Effector CD4-positive, alpha-beta T cell (primary cell): ENCODE results near the gene LECT2.

ENCODE experiments used
- DNase-seq: peaks from one replicate; pipeline ENCODE4 v3.0.0-alpha.2; 2020

LECT2 gene

GRCh38 chr5:135930949-135931295 lies 23.9 kb downstream of the LECT2 start:
- no peak for DNase-seq

GRCh38 chr5:135930029-135930948 lies 24.5 kb downstream of the LECT2 start:
- no peak for DNase-seq

GRCh38 chr5:135921388-135921787 lies 33.4 kb downstream of the LECT2 start:
- no peak for DNase-seq

GRCh38 chr5:135920199-135920598 lies 34.6 kb downstream of the LECT2 start:
- DNase-seq, result no peak

DNA sequence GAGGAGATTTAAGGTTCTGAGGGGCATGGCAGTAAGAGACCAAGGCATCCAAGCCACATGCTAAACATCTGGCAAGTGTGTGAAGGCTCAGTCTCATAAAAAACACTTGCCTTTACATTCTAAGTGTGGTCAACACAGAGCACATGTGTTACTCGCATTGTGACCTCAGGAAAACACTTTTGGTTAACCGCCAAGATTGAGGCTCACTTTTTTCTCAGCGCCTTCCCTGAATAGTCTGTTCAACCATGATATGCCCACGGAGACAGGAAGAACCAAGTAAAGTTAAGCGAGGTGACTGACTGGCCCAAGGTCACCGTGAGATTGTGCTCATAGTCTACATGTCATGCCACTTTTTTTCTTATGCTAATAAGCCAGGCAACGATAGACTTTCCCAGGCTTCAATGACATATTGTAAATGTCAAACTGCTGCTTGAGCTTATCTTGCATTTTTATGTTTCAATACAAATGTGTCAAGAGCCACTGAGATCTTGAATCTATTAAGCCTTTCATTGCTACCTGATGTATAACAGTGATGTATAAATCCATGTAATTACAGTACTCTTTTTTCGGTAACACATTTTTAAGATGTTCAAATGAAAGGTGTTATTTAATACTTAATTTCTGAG lies 38.0 kb downstream of the LECT2 start:
- no peak for DNase-seq

DNA sequence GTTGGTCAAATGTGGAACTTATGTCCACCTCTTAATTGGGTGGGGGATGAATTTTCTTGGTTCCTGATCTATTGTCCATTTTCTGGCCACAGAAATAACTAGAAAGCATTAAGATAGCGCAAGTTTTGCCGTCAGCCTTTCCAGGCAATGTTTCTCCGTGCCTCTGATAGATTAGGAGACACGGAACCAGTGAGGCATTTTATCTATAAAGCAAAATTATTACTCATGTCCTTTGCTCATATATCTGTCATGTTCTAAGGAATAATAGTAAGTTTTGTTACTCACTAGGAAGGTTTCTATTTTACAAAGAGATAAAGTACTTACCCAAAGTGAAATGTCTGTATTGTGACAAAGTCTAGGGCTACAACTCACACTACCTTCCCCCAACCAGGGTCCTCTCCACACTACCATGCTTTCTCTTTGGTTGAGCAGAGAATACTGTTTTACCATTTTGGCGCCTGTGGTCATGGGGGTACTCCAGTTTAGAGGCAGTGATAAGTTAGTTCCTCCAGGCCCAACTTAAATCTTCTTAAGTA lies 39.2 kb downstream of the LECT2 start:
- DNase-seq, result no peak

GRCh38 chr5:135913713-135914626 lies 40.8 kb downstream of the LECT2 start:
- DNase-seq, result no peak

DNA sequence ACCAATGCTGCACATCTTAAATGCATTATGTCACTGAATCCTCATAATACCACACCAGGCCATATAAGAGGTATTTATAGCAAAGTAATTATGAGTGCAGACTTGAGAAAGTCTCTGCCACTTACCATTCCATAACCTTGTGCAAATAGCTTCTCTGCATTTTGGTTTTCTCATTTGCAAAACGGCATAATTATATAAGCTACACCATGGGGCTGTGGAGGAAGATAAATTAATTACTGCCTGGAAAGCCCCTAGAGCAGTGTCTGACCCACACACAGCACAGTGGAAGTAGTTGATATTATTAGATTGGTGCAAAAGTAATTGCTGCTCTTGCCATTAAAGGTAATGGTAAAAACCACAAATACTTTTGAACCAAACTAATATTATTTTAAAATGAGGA lies 49.6 kb downstream of the LECT2 start:
- no peak for DNase-seq

DNA sequence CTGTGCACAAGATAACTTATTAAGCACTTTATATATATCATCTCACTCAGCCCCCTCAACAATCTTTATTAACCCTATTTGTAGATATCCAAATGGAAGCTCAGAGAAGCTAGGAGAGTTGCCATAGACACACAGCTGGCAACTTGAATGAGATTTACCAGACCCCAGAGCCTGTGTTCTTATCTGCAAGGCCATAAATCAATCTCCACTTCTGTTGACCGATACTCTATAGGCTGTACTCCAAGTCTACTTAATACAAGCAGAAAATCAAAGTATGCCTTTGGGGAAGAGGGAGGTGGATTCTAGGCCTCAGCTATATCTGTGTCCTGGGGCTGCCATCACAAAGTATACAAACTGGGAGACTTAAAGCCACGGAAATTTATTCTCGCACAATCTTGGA lies 53.1 kb downstream of the LECT2 start:
- DNase-seq, result no peak

- no peak for DNase-seq
These were observed 54.5 kb downstream of the LECT2 start for GRCh38 chr5:135900276-135900675.

- no peak for DNase-seq
These were observed 56.1 kb downstream of the LECT2 start for GRCh38 chr5:135898651-135899050.
